ENCODE measurements around the gene RGMB. TPM values are rescaled to one million over a fixed set of nuclear protein-coding genes. Genes with fewer than 3 reads are reported as not detected.

RGMB gene
- total RNA-seq, 1 donor from 2014 or later = 11.0 TPM

DNA sequence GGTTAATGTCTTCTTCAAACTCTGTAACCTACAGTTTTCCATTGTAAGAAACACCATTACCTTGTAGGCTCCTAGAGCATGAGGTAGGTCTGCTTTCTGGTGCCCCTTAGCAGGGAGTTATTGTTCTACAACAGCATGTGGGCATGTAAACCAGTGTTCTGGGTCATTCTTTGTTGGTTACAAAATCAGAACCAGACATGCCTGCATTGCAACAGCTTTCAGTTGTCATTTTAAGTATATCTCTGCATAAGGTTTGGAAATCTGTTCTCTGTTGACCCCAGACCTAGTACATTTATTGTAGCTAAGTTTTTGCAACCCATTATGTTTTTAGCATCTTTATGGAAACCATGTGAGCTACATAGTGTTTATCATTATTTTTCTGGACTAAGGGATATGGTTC lies 10.9 kb downstream of the RGMB start:
- no peak for TF ChIP-seq CTCF (IDR thresholded peaks at IDR 0.05; ENCODE audit: unreplicated experiment)
- no peak overlapping the region for H3K27ac Mint-ChIP-seq
- DNase-seq (ENCODE audit: low spot score in 2 of 2, unreplicated experiment in 2 of 2) = no peak
- peaks cover 9% of the 10 kb centered on the region for H3K36me3 Mint-ChIP-seq
- peaks cover 16% of the 10 kb centered on the region for H3K4me1 Mint-ChIP-seq
- H3K27me3 Mint-ChIP-seq (ENCODE audit: low read depth) = no peaks in the 10 kb centered on the region
- H3K4me3 Mint-ChIP-seq = no peak overlapping the region
- H3K9me3 Mint-ChIP-seq = no peaks in the 10 kb centered on the region

DNA sequence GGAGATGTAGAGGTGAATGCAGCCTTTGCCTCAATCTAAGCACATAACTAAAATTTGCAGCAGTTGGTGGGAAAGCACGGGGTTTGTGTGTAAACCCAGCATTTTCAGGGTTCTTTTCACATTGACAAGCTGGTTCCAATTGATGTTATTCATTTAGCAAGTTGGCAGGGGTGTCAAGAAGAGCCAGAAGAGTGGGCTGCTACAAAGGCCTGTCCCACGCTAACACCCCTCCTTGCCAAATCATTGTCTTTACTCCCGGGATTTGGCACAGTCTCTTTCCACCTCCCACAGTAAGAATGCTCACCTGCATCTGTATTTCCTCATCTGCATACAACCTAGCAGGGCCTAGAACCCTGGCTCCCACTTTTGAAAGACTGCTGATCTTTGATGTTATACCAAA lies 11.8 kb downstream of the RGMB start:
- Mint-ChIP-seq H3K36me3 (peaks cover 6% of the 10 kb centered on the region), H3K27me3 (ENCODE audit: low read depth) (no peaks in the 10 kb centered on the region), H3K9me3 (no peaks in the 10 kb centered on the region), H3K27ac (no peak overlapping the region), H3K4me3 (no peak overlapping the region), H3K4me1 (peaks cover 16% of the 10 kb centered on the region)
- DNase-seq (ENCODE audit: low spot score in 2 of 2, unreplicated experiment in 2 of 2) = no peak
- no peak for TF ChIP-seq CTCF (IDR thresholded peaks at IDR 0.05; ENCODE audit: unreplicated experiment)

DNA sequence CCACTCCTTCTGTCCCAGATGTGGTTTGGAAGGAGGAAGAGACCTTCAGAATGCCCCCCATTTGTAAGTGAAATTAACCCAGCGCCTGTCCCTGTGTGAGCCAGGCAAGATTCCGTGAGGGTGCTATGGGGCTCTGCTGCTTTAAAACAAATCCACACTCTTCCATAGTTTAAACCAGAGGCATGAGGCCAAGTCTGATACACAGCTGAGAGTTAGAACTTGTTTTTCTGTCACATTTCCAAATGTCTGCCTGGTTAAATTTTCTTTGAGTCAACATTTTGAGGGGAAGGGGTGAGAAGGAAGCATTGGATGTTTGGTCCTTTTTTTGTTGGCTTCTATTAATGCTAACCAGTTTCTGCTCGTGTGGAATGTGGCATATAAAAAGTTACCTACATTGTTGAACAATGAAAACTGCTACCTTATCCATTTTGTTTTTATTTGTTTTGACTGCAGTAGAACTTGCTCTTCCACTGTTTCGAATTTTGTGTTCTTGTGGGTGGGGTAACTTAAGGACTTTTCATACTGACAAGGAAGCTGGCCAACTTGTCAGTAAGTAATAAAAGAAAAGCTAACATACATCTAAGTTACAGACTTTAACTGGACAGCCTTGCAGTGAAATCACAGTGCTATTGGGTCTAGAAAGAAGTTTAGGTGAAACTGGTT lies 12.9 kb downstream of the RGMB start:
- Mint-ChIP-seq H3K4me1 (peaks cover 16% of the 10 kb centered on the region), H3K36me3 (no peaks in the 10 kb centered on the region), H3K27me3 (ENCODE audit: low read depth) (no peaks in the 10 kb centered on the region), H3K4me3 (no peak overlapping the region), H3K9me3 (no peaks in the 10 kb centered on the region), H3K27ac (peak overlapping the region; percentile 11)
- DNase-seq (ENCODE audit: low spot score in 2 of 2, unreplicated experiment in 2 of 2) = no peak
- TF ChIP-seq CTCF (IDR thresholded peaks at IDR 0.05; ENCODE audit: unreplicated experiment) = no peak

DNA sequence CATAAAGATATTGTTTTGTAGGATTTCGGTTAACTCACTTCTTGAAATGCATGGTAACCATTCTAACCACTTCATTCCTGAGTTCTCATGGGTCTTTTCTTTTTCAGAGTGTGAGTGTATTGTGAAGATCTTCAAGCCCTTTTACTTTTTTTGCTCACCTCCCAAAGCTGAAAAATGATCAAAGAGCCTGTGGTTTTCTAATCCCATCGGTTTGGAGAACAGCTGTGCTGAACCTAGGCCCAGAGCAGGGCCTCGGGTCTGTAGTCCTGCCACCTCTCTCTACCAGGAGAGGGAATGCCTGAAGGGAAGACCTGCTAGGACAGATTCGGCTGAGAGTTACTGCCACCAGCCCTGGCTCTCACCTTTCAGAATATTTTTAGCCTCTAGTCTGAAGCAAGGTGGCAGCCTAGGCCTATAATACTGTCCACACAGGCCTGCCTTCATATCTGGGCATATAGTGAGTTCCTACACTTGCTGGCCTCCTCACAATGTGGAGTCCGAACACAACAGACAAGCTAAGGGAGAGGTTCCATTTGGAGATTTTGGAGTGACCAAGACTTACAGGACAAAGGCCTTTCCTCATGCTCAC lies 13.8 kb downstream of the RGMB start:
- Mint-ChIP-seq H3K27me3 (ENCODE audit: low read depth) (no peaks in the 10 kb centered on the region), H3K27ac (no peak overlapping the region), H3K9me3 (no peaks in the 10 kb centered on the region), H3K4me3 (no peak overlapping the region), H3K36me3 (no peaks in the 10 kb centered on the region), H3K4me1 (peaks cover 16% of the 10 kb centered on the region)
- no peak for TF ChIP-seq CTCF (IDR thresholded peaks at IDR 0.05; ENCODE audit: unreplicated experiment)
- DNase-seq (ENCODE audit: low spot score in 2 of 2, unreplicated experiment in 2 of 2) = no peak

DNA sequence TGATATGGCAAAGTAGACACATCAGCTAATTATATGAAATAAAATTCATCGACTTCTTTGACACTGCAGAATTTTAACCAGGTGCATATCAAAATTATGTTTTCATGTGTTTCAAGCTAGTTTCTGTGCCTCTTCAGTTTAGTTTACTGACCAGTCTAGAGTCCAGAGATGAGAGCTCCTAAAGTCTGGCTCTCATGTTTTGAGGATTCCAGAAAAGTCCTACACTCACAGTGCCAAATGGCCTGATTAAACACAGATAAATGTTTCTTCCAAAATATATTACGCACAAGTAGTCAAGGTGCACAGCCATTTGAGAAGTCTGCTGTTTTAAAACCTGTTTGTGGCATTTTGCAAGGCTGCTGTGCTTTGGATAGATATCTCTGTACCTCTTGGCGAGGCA lies 15.6 kb downstream of the RGMB start:
- Mint-ChIP-seq H3K4me3 (no peak overlapping the region), H3K9me3 (no peaks in the 10 kb centered on the region), H3K27ac (no peak overlapping the region), H3K27me3 (ENCODE audit: low read depth) (no peaks in the 10 kb centered on the region), H3K36me3 (peaks cover 4% of the 10 kb centered on the region), H3K4me1 (peaks cover 17% of the 10 kb centered on the region)
- no peak for DNase-seq (ENCODE audit: low spot score in 2 of 2, unreplicated experiment in 2 of 2)
- no peak for TF ChIP-seq CTCF (IDR thresholded peaks at IDR 0.05; ENCODE audit: unreplicated experiment)
